AG09309 (cell line): Measurements from ENCODE around the gene ELF1.

Experiments used
- DNase-seq: peaks from one replicate; pipeline ENCODE4 v3.0.0-alpha.2; 2010; ENCODE audit warnings: low read depth
- H3K4me3 ChIP-seq: 2 replicates; pipeline ENCODE4 v1.5.1; 2011; ENCODE audit warnings: mild to moderate bottlenecking, low read depth, low read length, moderate library complexity; ENCODE audit not compliant: control insufficient read depth
- TF ChIP-seq, protein P1 (sequence below): IDR thresholded peaks from 2 replicates; pipeline ENCODE4 v1.5.1; 2011; ENCODE audit warnings: mild to moderate bottlenecking, low read depth, low read length, inconsistent platforms; ENCODE audit not compliant: insufficient read depth, control insufficient read depth; ENCODE audit errors: missing control alignments

The ELF1 gene

DNA sequence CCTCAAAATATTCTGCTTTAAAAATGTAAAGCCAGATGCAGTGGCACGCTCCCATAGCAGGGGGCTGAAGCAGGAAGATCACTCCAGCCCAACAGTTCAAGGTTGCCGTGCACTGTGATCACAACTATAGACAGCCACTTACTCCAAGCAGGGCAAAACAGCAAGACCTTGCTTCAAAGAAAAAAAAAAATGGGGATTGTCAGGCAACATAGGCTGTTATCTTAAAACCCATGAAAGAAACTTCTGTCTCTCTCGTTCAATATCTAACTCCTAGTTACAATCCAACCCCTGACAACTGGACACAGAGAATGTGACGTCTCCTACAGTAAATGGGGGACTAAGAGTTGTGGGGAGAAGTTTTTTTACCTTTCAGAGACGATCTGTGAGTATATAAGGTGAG, 17.4 kb downstream of the ELF1 start:
- DNase-seq, result no peak
- TF ChIP-seq, protein P1, sequence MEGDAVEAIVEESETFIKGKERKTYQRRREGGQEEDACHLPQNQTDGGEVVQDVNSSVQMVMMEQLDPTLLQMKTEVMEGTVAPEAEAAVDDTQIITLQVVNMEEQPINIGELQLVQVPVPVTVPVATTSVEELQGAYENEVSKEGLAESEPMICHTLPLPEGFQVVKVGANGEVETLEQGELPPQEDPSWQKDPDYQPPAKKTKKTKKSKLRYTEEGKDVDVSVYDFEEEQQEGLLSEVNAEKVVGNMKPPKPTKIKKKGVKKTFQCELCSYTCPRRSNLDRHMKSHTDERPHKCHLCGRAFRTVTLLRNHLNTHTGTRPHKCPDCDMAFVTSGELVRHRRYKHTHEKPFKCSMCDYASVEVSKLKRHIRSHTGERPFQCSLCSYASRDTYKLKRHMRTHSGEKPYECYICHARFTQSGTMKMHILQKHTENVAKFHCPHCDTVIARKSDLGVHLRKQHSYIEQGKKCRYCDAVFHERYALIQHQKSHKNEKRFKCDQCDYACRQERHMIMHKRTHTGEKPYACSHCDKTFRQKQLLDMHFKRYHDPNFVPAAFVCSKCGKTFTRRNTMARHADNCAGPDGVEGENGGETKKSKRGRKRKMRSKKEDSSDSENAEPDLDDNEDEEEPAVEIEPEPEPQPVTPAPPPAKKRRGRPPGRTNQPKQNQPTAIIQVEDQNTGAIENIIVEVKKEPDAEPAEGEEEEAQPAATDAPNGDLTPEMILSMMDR, result no peak
- no peak overlapping the region for H3K4me3 ChIP-seq

DNA sequence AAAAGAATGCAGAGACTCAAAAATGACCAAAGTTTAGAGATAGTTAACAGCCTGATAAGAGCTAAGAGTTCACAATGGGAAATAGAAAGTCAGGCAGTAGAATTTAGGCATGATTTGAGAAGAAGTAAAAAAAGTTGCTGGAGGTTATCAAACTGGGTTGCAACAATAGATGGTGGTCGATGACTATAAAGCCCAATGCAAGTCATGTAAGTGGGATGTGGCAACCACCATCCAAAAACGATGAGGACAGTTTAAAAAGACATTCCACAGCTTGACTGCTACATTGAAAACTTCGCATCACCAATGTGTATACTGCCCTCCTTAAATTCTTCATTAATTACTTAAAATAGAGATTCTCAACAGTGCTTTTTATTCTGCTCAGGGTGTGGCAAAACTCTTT, 19.7 kb downstream of the ELF1 start:
- no peak for DNase-seq

DNA sequence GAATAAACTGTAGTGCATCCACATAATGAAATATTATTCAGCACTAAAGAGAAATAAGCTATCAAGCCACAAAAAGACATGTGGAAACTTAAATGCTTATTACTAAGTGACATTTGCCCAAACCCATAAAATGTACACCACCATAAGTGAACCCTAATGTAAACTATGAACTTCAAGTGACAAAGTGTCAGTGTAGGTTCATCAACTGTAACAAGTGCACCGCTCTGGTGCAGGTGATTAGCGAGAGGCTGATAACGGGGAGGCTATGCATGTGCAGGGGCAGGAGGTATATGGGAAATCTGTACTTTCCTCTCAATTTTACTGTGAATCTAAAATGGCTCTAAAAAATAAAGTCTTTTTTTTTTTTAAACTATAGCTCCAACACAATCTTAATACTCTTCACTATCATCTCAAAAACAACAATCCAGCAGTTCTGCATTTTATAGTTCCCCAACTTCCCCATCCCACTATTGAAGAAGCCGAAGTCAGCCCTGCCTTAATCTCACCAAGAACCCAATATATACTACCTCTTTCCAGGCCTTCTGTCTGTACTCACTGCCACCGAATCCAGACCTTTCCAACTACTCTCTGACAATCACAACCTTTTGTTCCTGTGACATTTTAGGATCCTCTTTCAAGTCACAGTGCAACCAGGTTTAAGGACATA, 22.6 kb downstream of the ELF1 start:
- no peak overlapping the region for H3K4me3 ChIP-seq
- no peak for DNase-seq
- TF ChIP-seq, protein P1, result no peak

More for the DNA sequence above, 19.7 kb downstream of the ELF1 start:
- TF ChIP-seq, protein P1, result no peak
- H3K4me3 ChIP-seq, result no peak overlapping the region

DNA sequence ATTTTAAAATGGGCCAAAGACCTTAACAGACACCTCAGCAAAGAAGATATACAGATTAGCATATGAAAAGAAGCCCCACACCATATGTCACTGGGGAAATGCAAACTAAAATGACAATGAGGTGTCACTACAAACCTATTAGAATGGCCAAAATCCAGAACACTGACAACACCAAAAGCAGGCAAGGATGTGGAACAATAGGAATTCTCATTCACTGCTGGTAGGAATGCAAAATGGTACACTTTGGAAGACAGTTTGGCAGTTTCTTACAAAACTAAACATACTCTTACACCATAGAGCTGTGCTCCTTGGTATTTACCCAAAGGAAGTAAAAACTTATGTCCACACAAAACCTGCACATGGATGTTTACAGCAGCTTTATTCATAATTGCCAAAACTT, 23.1 kb downstream of the ELF1 start:
- no peak overlapping the region for H3K4me3 ChIP-seq
- no peak for DNase-seq

DNA sequence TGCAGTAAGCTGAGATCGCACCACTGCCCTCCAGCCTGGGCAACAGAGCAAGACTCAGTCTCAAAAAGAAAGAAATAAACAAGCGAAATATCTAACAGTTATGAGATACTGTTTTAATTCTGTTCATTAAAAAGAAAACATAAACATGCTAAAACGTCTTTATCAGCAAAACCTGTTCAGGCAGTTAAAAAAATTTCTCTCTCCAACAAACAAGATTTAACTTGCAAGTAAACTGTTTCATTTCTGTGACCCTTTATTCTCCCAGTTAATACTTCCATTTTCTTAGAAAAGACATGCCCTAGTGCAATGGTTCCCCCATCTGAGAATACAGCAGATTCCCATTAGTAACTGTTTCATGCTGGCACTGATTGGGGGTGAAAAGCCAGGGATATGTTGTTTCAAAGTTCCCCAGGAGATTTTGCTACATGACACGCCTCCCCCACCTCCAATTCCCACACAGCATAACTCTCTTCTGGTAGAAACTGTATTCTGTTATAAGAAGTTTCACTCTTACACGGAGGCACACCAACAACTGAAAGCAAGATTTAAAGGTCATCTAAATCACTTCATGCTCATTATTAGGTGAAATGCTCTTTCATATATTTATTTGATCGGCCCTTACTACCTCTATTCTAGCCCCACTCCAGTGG, 24.4 kb downstream of the ELF1 start:
- TF ChIP-seq, protein P1, result no peak
- DNase-seq, result no peak
- no peak overlapping the region for H3K4me3 ChIP-seq

More for the DNA sequence above, 23.1 kb downstream of the ELF1 start:
- TF ChIP-seq, protein P1, result no peak

DNA sequence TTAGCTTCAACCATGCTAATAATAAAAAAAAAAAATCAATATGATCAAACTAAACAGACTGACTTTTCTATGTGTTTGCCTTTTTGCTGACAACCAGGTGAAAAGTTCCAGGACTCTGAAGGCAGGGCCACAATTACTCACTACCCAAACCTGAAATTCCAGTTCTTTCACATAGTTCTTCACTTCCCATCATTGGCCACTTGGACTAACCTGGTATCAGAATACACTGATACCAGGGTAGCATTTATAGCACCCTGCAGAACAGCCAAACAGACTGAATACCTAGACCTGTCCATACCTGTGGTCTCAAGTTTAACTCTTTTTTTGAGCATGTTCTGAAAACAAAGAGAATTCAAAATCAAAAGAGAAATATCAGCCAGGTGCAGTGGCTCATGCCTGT, 25.1 kb downstream of the ELF1 start:
- DNase-seq, result no peak
- H3K4me3 ChIP-seq, result no peak overlapping the region
- TF ChIP-seq, protein P1, result no peak
